Head of caudate nucleus (tissue), 42 donors: ENCODE data around the gene TMEM132C.
A peak's percentile ranks its signal among the peaks of the same experiment; 100 is the strongest.

ENCODE experiments used
- DNase-seq, 42 donors: peaks; one replicate each; pipeline versions ENCODE4 v3.0.0 to v3.0.0-alpha.2; 2020 to 2021; ENCODE audit warnings: mixed read lengths in 7 of 42
- intact Hi-C: fragments of 100-400 bp; cut with DNase I; formaldehyde crosslinking; loops from one replicate; pipeline ENCODE4 v1.15.0; 2022

TMEM132C gene

DNA sequence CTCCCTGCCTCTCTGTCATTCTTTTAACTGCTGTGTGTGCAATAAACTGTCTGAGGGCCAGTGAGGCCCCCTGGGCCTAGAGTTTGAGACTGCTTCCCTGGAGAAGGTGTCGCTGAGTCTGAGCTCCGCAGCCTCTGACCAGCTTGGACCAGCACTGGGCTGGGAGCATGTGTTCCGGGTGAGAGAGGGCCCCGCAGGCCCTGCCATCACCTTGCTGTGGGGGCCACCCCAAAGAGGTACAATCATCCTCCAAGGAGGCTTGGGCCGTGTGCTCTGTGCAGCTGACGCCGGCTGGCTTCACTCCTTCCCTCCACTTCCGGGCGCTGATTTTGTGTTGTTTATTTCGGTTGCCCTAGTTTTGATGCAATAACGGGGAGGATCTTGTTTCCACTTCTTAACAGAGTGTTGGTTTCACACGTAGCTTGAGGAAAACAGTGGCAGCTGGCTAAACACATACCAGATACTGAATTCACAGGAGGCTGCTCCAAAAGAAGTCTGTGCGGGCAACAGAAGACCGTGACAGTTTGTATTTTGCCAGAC is 121.6 kb downstream of the TMEM132C start:
- DNase-seq: no peak
- intact Hi-C loops: loop anchor here (2.0 kb wide), 1 partner anchor 128 kb away; no protein-coding TSS in a partner anchor

DNA sequence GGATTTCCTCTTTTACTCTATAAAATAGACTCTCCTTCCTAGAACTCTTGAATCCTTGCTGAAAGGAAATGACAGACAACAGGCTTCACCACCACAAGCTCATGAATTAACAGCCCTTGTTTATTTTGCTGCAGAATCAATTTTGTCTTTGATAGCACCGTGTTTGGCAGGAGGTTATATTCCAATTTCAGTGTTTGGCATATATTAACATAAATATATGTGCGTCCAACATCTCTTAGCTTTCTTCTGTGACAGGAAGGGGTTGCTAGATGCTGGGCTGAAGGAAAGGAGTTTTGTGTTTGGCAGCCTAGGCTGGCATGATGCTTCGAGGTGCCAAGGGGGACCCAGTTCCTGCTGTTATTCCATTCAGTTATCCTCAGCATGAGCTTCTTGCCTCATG is 126.4 kb downstream of the TMEM132C start:
- intact Hi-C loops: no loop called here

DNA sequence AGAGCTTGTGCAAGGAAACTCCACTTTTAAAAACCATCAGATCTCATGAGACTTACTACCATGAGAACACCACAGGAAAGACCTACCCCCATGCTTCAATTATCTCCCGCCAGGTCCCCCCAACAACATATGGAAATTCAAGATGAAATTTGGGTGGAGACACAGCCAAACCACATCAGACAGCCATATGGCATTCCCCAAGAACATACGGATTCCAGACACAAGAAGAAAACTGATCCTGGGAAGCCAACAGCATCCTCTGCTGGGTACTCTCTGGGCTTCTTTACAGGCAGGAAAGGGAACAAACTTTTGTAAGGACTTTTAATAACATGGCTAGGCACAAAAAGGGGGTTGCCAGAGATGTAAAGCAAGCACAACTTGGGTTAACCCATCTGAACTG is 127.2 kb downstream of the TMEM132C start:
- DNase-seq: no peak
- intact Hi-C loops: no loop called here

More for the DNA sequence above, 126.4 kb downstream of the TMEM132C start:
- DNase-seq: no peak

- intact Hi-C loops: no loop called here
- no peak for DNase-seq
Measured at GRCh38 chr12:128399253-128399652, 132.3 kb downstream of the TMEM132C start.

DNA sequence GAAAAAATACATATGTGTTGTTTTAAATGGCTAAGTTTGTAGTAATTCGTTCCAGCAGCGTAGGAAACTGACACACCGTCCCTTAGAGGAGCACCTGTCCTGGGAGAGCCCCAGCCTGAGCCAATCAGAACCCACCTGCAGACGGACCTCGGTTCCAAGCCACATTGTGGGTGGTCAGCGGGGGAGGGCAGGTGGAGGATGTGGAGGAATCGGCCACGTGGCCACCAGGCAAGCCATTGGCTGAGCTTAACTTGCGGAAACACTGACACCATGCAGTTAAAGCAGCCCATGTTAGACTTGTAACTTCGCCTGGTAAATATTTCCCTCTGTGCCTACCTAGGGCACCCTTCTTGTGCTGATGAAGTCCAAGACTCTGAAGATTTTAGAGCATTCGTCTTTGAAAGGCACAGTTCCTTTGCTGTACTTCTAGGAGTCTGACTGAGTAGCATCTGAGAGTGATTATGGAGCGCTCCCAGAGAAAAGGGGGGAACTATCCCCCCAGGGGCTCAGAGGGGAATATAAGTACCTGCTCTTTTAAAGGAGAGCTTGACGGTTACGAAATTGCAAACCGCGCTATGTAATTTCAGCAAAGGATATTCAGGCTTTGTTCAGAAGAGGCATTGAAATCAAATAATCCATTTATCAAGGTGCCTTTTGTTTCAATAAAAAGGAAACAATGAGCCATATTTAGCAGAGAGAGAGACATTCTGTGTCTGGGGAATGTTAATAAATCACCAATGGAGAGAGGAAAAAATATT is 135.7 kb downstream of the TMEM132C start:
- DNase-seq: no peak
- intact Hi-C loops: no loop called here

GRCh38 chr12:128408669-128409068 is 141.7 kb downstream of the TMEM132C start:
- DNase-seq: peak in 32 of 42 donors; percentile 5 to 76 (median 44)
- intact Hi-C loops: no loop called here

GRCh38 chr12:128415036-128415560 is 148.1 kb downstream of the TMEM132C start:
- intact Hi-C loops: no loop called here
- DNase-seq: no peak

DNA sequence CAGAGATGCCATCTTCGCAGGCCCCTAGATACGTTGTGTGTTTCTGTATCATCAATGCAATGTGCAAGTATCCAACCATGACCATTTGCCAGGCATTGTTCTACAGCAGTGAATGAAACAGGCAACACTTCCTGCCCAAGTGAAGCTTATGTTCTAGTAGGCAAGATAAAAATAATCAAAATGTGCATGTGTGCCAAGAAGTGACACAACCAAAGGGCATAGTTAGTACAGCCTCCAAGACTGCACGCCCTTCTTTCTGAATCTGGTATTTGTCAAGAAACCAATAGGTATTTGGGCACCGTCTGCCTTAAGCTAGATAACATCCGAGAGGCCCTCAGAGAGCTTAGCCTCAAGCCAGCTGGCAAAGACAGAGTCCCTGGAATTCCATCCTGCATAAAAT is 152.0 kb downstream of the TMEM132C start:
- intact Hi-C loops: no loop called here
- DNase-seq: no peak

DNA sequence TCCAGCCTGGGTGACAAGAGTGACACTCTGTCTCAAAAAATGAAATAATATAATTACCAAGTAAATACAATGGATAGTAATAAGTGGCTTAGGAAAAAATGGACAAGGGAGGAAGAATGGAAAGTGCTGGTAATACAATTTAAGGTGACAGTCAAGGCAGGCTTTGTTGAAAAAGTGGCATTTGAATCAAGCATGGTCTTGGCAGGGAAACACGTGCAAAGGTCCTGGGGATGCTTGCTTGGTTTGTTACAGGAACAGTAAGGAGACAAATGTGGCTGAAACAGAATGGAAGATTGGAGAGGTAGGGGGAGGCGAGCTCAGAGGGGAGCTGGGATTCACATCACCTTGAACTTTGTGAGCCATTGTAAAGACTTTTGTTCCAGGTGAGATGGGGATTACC is 153.2 kb downstream of the TMEM132C start:
- DNase-seq: no peak
- intact Hi-C loops: no loop called here

DNA sequence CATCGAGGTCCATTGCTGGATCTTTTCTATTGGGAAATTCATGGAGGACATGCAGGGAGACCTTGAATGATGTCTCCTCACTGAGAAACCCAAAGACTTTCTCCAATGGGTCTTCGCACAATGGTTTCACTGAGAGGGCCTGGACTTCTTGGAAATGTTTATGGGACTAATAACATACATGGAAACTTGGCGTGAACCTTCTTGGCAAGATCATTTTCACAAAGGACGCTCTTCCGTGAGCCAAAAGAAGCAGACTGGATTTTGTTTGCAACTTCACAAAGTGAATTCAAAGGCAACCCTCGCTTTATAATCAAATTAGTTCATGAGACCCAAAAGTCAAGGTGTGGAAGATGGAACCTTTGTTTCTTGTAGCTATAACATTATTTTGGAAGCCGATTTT is 154.4 kb downstream of the TMEM132C start:
- intact Hi-C loops: no loop called here
- DNase-seq: no peak

- no peak for DNase-seq
- intact Hi-C loops: no loop called here
Measured at GRCh38 chr12:128423205-128423604, 156.2 kb downstream of the TMEM132C start.

DNA sequence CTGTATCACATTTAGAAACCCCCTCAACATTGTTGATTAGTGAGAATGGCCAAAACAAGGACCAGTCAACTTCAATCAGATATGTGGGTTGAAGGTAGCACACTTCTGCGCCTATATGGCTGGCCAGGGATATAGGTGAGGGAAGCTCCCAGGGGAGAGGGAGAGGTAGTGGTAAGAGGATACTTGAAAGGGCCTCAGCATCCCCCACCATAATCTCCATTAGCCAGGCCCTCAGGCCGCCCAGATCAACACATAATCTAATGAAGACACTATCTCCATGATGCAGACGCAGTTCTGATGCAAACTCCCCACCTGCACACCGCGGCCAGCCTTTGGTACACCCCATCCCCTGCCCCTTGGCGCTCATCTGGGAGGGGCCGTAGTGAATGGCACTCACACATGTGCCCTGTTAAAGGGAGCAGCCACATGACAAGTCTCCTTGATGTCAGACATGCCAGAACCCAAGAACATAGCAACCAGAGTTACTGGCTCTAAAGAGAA is 158.0 kb downstream of the TMEM132C start:
- no peak for DNase-seq
- intact Hi-C loops: no loop called here

DNA sequence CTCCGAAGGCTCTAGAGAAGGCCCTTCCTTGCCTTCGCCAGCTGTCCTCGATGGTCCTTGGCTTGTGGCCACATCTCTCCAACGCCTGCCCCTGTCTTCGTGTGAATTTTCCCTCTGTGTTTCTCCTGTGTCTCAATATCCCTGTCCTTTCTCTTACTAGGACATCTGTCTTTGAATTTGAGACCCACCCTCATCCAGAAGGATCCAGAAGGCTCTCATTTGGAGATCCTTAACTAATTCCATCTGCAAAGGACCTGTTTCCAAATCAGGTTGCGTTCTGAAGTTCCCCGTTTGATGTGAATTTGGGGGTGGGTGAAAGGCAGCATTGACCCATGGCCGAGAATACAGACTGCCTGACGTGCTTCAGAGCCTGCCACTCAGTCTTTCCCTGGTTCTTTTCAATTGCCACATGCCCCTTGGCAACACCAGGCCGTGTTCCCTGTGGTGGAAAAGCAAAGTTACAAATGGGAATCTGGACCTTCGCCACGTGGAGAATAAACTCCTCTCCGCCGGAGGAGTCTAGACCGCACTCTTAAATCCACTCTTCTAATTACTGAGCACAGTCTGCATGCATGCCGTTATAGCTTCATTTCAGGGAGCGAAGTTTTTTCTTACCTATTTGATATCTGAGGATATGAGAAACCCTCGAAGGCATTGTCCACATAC is 158.8 kb downstream of the TMEM132C start:
- DNase-seq: peak in 25 of 42 donors; percentile 8 to 63 (median 26)
- intact Hi-C loops: no loop called here

DNA sequence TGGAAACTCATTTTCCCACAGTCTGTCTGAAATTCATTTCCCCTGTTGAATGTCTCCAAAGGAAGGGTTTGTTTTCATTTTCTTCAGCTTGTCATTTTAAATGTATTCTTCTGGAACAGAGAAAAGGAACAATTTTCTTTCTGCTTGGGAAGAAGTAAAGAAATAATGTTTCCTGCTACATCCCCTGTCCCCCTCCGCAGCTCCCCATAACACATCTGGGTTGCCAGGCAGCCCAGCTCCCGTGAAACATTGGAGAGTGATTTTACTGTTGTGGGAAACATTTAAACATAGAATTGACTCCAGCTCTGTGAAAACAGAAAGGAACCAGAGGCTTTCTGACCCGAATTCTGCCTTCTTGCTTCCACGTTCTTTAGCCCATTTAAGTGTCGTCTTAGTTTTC is 159.5 kb downstream of the TMEM132C start:
- intact Hi-C loops: no loop called here
- no peak for DNase-seq

DNA sequence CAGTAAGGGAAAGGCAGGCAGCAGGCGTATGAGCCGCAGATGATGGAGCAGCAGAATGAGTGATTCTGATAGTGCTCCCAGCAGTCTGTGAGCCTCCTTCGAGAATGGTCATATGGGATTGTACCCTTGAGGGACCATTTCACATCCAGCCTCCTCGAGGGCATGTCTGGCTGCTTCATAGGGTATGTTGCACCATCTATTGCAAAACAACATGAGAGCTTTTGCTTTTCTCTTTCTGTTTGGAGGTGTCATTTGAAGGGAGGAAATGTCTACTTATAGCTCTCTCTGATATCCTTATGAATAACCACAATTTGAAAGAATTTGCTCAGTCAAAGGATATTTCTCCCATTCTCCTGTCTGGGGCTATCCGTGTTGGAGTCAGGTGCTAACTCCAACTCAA is 172.8 kb downstream of the TMEM132C start:
- intact Hi-C loops: no loop called here
- no peak for DNase-seq

DNA sequence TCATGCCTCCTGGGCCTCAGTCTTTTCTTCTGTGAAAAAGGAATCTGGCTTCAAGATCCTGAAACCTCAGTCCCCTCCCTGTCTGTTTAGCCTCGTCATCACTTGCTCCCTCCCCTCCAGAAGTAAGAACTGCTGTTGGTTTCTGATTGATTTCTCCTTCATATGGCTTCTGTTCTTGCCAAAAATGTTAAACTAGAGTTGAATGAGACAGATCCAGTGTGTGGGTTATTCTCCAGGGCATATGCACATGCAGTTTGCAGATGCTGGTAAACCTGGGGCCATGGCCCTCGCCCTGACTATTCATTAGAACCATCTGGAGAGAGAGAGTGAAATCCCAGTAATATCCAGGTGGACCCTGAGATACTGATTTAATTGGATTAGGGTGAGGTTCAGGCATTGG is 175.1 kb downstream of the TMEM132C start:
- no peak for DNase-seq
- intact Hi-C loops: no loop called here

DNA sequence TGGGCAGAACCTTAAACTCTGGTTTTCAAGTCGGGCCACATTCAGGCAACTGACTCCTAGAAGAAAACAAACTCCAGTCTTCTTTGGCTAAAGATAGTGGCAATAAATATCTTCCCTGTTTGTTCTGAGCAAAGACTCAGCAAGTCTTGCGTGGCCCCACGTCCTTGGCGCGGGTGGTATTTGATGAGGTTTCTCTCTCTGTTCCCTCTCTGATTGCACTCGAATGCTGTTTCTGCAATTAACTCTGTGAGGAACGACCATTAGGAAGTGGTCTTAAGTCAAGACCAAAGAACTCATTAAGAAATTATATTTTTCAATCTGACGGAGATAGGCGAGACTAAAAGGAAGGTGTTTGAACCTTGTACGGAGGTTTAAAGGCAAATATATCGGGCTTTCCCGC is 177.6 kb downstream of the TMEM132C start:
- no peak for DNase-seq
- intact Hi-C loops: no loop called here

DNA sequence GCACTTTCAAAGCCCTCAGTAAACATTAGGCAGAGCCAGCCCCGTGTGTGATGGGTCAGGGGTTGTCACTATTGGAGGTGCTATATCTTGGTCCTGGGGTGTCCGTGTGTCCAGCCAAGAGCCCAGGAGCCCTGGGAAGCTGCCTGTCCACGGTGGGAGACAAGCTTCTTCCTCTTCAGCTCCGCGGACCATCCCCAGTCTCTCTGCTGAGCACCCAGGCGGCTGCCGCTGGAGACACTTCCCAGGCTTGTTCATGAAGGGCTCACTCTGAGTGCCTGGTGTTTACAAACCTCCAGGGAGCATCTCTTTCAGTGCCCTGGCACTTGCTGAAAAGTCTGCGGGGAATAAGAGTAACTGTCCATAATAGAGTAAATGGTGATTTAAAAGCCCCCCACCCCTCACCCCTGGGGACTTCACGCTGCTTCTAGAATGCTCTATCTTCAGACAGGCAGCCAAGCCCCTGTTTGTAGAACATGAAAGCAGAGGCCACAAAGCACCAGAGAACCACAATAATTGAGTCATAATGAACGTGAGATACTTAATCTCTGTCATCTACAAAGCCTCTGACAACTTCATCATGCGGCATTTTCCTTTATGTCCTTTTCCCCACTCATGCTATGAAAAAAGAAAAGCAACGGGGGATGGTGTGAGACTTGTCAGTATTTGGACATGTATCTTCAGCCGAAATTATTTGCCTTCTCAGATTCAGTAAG is 178.6 kb downstream of the TMEM132C start:
- intact Hi-C loops: no loop called here

DNA sequence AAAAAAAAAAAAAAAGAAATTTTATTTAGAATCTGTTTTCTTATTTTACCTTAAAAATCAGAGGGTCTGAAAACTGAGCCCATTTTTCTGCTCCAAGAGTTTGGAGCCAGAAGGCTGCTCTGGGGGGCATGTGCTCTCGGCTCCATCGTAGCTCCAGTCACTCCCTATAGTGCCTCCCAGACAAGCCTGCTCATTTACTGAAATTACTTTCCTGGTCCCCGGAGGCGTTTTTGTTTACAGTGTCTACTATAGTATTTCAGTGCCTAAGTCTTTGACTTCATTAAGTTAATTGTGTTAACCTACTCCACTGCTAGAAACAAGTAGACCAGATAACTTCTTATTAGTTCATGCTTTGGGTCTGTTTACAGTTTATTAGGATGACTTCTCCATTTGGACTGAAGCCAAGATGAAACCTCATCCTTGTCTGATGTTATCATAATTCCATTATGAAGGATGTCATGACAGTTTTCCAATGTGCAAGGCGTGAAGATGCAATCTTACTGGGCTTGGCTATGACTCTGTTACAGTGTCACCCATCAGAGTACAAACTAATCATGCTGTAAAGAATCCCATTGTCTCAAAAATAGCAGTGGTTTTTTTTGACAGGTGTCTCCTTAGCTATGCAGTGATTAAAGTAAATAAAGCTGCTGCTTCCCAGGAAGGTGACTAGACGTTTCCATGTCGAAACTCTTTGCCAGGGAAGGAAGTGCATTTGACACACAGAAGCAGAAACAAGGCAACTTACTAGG is 182.3 kb downstream of the TMEM132C start:
- intact Hi-C loops: no loop called here
- no peak for DNase-seq

More for the DNA sequence above, 178.6 kb downstream of the TMEM132C start:
- peak in 2 of 42 donors; percentile 4 to 7 for DNase-seq
